GM18508 (cell line): Measurements from ENCODE around the gene UTY.

Experiments used
- ATAC-seq: cut with Tn5 transposase; IDR thresholded peaks from one replicate; pipeline ENCODE4 v1.9.1; 2021; ENCODE audit warnings: moderate number of reproducible peaks; ENCODE audit not compliant: insufficient read depth, unreplicated experiment

The UTY gene

DNA sequence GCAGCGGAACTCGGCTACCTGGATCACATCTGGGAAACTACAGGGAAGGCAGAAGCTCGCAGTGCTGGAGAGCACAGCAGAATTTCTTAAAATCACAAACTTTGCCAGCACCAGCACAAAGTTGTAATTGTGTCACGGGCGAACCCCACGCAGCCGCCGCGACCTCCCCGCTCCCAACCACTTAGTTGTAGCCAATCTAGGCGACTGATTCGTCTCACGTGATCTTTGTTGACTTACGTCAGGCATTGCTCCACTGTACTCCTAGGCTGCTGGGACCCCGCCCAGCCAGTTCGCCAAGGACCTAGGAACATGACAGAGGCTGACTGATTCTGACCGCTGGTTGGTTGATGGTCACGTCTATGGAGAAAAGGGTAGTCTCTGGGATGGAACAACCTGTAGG lies at the start of gene UTY:
TSS of gene UTY (minus strand) at position 206 of the 400 bp plus-strand sequence. CDS start 368 bp downstream, outside the sequence.
- ATAC-seq, result no peak

DNA sequence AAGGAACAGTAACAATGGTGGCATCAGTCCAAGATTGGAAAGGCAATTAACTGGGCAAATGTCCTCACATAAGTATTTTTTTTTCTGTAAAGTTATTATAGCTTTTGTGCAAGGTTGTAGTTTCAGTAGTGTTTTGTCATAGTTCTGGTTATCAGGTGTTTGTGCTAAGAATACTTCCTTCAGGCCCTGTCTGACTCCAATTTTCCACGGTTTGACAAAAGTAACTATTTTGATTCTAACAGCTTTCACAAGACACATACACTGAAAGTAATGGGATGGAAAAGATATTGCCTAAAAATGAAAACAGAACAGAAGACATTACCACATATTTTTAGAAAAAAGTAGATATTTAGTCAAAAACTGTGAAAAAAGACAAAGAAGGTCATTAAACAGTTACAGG lies 40.6 kb upstream of the UTY start:
- no peak for ATAC-seq

DNA sequence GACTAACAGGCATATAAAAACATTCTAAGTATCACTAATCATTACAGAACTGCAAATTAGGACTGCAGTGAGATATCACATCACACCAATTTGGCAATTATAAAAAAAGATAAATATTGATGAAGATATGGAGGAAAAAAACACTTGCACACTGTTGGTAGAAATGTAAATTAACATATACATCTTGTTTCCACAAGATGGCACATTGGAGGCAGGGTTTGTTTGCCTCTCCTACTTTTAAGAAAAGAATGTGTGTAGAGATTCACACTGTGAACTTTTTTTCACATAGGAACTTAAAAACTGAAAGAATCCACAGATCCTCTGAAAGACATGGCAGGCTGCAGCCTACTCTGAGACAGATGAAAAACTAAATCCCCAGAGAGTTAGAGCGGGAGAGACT lies 21.4 kb upstream of the UTY start:
- no peak for ATAC-seq

DNA sequence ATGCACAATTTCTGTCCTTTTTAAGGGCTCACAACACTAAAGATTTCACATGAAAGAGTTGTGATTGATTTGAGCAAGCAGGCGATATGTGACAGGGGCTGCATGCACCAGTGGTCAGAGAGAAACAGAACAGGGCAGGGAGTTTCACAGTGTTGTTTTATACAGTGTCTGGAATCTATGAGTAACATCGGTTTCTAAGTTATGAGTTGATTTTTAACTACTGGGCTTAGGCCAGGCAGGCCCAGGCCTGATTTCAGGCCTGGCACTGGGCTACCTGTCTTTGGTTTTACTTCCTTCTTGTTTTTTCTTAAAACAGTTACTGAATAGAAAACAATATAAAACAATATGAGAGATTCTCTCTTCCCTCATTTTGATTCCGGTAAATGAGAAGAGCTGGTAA lies 13.9 kb upstream of the UTY start:
- no peak for ATAC-seq

DNA sequence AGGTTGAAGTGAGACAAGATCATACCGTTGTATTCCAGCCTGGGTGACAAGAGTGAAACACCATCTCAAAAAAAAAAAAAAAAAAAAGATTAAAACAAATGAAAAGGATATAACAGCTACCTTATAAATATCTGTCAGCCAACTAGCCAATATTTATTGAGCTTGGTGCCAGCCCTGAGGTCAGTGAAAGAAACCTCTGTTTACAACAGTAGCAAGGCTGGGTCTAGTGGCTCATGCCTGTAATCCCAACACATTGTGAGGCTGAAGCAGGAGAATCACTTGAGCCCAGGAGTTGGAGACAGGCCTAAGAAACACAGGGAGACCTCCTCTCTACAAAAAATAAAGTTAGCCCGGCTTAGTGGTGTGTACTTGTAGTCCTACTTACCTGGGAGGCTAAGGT lies 12.6 kb upstream of the UTY start:
- no peak for ATAC-seq

DNA sequence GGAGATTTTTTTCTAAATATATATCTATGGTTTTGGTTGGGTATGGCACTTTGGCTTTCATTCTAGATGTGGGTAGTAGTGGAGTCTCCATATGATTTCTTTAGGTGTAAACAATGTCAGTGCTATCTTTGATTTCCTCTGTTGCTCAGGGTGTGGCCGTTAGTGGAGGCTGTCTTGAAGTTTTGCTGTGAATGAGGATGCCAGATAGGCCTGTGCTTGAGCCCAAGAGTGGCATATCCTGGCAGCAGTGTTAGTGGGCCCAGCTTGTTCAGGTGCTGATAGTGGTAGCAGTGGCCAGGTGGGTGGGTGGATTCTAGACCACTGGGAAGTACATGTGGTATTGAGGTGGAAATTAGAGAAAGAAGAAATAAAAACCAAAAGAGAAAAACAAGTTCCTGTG lies 8.9 kb upstream of the UTY start:
- ATAC-seq, result no peak

DNA sequence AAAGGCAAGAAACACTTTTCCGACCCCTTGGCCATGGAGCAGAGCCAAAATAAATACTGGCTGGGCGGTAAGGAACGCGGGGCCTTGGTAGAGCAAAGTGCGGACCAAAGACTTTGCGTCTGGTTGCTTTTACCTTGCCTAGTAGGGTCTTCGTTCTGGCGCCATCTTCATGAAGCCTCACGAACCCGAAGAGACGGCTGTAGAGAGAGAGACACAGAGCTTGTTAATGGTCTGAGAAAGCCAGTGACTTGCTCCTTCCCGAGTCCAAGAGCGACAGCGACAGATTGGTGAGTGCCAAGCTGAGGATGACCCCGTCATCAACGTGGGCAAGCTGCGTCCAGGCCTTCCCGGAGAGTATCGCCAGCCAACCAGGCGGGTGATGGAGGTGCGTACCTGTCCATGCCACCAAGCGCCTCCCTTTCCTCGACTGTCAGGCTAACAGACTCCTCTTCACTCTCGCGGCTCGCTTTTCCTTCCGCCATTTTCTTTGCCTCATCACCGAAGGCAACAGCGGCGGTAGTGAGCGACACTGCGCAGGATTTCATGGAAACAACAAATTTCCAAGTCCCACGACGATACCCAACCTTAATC lies 617 bp downstream of the UTY start:
- ATAC-seq, result no peak

DNA sequence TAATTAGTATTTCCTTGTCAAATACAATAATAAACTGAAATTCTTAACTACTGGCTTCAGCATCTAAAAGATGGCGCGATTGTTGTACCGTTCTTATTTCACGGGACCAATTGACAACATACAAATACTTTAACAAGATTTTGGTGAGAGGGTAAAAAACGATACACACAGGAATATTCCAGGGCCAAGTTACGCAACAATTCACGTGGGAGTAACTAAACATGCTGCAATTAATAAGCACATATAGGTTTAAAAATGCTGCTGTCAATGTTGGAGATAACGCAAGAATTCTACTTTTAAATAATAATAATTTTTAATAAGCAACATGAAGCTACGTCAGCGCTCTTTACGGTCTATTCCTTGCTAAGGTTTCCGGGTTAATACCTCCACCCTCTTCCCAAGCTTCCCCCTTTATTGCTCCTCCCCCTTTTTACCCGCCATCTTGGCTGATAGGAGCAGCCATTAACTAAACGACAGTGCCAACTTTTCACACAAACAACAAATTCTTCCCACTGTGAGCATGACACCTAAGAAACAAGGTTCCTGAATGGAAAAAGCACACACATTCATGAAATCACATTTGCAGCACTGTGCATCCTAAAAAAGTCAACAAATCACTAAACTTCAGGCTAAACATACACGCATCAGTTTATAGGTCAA lies 1.6 kb downstream of the UTY start:
- no peak for ATAC-seq

DNA sequence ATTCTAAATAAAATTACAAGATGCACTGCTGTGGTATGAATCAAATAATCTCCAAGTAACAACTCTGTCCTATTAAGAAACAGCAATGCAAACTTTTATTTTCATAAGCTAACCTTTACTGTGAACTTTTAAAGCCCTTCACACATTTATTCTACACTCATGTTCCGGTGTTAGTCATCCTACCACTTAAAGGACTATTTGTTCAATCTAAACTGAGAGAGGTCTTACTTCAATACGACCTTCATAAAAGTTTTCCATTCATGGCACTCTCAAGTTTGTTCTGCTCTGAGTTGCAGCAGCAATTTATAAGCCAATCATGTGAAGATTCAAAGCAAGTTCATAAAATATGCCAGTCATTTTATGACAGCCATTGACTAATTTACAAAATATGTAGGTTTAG lies 4.8 kb downstream of the UTY start:
- ATAC-seq, result no peak

DNA sequence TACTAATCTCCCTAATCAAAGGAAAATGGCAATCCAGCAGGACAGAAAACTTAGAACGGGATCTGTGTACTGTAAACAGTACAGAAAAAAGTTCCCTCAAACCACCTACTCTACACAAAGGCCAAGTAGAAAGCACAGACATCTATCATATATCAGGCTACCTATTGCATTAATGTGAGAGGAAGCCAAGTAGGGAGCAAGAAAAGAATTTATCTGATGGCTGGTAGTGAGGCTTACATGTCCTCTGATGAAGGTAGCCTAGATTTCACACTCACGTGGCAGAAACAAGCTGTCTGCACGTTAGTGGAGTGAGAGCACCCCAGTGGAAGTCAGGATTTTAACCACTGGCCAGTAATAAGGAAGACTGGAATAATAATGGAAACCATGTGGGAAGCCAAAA lies 28.3 kb downstream of the UTY start:
- ATAC-seq, result no peak

DNA sequence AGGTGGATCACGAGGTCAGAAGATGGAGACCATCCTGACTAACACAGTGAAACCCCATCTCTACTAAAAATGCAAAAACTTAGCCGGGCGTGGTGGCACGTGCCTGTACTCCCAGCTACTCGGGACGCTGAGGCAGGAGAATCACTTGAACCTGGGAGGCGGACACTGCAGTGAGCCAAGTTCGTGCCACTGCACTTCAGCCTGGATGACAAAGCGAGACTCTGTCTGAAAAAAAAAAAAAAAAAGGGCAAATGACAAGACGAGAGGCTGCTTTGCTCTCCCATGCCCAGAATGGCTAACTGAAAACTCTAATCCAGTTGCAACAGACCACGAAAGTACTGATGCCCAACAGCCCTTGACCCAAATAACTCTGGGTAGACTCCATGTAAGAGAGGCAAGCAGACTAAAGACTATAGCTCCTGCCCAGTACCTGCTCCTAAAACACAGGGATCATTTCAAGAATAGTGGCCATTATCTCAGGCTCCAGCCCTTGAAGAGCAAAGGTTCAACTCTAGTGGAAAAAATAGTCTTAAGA lies 29.2 kb downstream of the UTY start:
- no peak for ATAC-seq

DNA sequence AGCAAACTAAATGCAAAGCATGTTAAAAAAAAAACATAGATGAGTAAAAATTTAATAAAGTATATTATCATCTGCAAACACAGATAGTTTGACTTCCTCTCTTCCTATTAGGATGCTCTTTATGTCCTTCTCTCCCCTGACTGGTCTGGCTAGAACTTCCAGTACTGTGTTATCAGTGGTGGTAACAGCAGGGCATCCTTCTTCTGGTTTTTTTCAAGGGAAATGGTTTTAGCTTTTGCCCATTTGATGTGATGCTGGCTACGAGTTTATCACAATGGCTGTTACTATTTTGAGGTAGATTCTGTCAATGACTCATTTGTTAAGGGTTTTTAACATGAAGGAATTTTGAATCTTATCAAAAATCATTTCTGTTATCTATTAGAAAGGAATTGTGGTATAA lies 34.3 kb downstream of the UTY start:
- no peak for ATAC-seq

DNA sequence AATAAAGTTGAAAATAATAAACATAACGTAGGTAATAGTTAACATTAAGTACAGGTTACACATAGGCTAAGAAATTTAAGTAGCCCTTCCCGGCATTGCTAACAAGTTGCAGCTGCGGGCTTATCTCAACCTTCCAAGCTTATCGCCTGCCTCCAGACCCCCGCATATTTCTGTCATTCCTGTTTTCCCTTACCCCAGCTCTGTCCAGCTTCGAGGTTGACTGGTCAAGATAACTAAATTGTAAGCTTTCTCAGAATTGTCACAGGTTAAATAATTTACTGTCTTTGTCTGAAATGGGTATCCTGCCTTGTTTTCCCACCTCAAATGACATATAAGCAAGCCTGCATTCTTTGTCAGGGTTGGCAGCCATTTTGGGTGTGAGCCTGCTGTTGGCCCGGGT lies 36.7 kb downstream of the UTY start:
- ATAC-seq, result no peak

DNA sequence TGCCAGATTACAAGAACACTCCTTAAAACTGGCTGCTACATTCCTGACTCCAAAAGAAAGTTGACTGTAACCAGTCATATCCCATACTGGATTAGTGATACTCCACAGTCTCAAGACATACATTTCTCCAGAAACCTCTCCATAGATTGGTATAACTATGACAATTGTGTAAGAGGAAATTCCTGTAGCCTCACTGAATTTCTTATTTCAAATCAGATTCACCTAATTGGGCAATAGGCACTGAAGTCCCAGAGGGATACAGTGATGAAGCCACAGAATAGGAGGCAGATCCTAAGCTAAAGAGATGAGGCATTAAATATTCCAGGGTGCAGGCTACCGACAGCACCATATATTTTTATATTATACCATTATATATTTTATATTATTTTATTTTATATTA lies 39.0 kb downstream of the UTY start:
- no peak for ATAC-seq

DNA sequence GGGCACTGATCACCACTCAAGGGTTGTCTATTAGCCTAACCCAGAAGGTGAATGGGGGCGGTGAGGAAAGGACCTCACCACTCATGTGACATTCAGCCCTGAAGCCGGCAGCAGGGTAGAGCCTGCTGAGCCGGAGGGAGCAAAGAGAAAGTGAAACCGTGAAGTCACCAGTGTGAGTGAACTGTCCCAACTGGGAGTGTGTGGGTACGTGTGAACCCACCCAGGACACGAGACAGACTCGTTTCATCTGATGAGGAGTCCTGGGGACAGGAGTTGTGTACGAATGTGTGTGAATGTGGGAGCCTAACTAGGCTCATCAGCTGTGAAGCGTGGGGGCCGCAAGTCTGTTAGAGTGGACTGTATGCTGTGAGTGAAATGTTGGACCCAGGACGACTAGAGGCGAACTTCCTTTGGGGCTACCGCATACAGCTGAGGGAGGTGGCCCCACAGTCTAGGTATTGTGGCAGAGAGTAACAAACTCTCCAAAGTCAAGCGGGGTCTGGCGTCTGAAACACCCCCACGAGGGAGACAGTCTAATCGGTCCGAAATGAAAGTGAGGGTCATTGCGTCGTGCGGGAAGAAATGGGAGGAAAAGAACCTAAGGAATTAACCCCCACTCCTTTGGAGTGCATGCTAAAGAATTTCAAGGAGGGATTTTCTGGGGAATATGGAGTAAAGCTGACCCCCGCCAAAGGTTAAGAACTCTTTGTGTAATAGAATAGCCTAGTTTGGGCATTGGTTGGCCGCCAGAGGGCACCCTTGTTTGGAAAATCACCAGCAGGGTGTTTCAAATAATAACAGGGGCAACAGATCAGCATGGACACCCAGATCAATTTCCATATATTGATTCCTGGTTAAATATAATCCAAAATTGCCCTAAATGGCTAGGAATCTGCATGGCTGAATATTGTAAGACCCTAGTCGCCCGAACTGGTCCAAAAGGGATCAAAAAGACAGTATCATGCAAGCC lies 43.6 kb downstream of the UTY start:
- no peak for ATAC-seq

DNA sequence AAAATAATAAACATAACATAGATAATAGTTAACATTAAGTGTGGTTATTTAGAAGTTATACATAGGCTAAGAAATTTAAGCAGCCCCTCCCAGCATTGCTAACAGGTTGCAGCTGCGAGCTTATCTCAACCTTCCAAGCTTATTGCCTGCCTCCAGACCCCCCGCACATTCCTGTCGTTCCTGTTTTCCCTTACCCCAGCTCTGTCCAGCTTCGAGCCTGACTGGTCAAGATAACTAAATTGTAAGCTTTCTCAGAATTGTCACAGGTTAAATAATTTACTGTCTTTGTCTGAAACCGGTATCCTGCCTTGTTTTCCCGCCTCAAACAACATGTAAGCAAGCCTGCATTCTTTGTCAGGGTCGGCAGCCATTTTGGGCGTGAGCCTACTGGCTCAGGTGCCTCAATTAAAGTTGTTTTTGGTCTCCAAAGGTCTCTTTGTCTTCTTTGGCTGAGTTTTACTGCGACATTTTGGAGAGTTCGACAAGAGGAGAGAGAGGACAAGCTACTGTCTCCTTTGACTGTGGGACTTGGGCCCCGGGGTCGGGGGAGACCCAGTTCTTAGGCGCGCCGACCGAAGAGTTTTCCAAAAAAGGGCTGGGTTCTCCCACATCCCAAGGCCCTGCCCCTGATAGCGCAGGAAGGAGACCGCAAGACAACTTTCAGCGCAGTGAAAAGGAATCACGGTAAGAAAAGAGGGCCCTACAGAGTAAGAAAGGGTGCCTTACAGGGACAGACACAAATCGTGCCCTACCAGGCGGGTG lies 44.4 kb downstream of the UTY start:
- ATAC-seq, result no peak

DNA sequence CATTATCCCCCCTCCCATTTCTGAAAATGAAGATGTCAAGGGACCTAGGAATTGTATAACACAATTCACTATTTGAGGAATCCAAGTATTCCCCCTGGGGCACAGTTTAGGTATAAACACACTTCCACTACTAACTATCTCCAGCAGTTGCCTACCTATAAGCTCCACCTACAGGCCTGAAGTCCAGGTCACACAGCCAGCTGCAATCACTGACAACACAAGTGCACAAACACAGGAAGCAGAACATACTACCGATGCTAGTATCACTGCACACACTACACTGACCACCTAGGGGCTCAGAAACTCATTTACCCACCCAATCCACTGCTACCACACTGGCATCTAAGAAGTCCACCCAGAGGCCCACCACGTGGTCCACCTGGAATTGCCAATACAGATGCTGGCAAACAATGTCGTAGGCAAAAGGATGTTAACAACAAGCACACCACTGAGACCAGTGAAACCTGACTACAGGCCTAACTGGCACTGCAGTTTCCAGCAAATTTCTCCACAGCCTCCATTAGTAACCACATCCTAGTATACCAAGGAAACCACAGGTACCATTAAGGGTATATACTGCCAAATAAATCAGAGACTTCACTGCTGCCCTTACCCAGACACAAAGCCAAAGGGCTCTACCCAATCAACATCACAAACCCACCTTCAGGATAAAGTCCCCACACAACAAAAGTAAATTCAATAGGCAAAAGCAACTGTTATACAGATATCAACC lies 47.4 kb downstream of the UTY start:
- ATAC-seq, result no peak

DNA sequence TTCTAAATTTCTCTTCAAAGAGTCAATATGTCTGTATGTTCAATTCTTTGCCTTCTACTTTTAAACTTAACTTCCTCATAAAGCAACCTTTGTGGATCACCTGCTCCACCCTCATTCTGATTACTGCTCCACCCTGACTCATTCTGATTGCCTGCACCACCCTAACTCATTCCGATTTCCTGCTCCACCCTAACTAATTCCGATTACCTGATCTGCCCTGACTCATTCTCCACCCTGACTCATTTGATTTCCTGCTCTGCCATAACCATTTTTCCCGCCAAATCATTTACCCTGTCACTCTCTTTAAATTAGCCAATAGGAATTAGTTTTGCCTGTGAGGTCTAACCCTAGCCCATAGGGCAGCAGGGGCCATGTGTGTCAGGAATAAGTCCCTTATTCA lies 50.3 kb downstream of the UTY start:
- no peak for ATAC-seq

DNA sequence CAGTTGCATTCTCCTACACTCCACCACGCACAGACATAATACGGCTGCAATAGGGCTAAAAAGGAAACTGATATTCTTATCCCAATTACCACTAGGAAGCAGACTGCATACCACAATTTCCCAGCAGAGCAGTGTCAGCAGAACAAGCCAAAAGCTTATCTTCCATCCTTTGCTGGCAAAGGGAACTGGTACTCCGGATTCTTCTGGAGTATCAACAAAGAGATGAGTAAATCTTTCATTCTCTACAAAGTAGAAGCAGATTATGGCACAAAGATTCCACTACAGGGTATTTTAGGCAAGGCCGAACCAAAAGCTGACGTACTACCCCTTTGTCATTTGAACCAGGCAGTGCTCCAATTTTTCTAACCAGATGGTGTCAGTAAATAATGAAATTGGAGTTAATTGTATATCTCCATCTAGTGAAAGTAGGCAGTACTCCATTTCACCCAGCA lies 56.5 kb downstream of the UTY start:
- ATAC-seq, result no peak
